ENCODE data around the gene CTXN3. TPM values are rescaled to one million over a fixed set of nuclear protein-coding genes. Genes with fewer than 3 reads are reported as not detected.

Gene CTXN3
- total RNA-seq, 1 experiment from 2014 or later = not detected

DNA sequence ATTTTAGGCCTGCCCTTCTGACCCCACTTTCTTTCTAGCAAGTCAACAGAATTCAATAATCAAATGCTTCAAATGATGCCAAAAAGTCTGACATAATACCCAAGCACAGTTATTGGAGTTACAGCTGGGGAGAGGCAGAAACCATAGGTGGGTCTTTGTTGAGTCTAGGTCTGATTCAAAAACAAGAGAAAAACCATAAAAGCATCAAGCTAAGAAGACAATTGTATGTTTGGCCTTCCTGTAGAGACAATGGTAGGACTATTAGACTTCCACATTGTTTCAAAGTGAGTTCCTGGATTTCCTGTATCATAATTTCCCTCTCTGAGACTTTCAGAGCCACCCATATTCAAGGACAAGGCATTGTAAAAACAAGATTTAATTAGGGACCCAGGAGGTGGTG lies 37.5 kb downstream of the CTXN3 start:
- intact Hi-C loops (cut with micrococcal nuclease; ENCODE audit: unreplicated experiment) = no loop called here
- CTCF ChIA-PET = no interaction called here
- no peak for ATAC-seq

DNA sequence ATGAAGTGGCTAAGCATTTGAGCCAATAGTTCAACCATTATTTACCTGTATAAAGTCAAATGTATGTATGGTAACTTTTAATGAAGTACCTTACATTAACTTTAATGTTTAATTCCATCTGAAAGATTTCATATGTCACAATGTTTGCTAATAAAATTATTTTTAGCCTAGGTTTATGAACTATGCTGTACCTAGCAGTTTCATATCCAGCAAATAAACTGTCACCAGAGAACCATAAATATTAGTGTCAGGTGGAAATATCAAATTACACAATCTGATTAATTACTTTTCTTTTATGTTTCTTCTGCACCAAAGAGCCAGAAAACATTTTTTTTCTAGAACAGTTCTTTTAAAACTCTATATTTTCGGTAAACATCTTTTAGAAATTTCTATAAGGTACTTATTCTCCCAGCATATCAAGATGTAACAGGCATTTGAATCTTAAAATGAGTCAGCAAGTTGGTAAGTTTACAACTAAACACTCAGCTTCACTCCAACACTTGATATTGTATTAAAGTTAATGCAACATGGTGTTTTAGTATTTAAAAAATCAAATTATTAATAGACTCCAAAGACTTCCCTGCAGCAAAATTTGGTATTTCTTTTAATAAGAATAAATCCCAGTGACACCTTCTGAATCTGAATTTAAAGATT lies 45.8 kb downstream of the CTXN3 start:
- ChIA-PET CTCF (no interaction called here), POLR2A (no interaction called here)
- no peaks in the 10 kb centered on the region for H3K27me3 ChIP-seq (ENCODE audit: control insufficient read depth, insufficient read depth, low read length)
- H3K4me3 ChIP-seq (ENCODE audit: low read depth in 2 of 2, low read length in 2 of 2) = no peak overlapping the region
- H3K27ac ChIP-seq (ENCODE audit: low read length) = no peak overlapping the region
- intact Hi-C loops (cut with micrococcal nuclease; ENCODE audit: unreplicated experiment) = no loop called here
- TF ChIP-seq POLR2AphosphoS5 (IDR thresholded peaks at IDR 0.05; ENCODE audit: low read depth, low read length) (no peak), CTCF (IDR thresholded peaks at IDR 0.05) (no peak), SIN3A (IDR thresholded peaks at IDR 0.05; ENCODE audit: borderline replicate concordance, insufficient read depth, low read depth, low read length) (no peak), TCF7L2 (IDR thresholded peaks at IDR 0.05; ENCODE audit: low read depth, low read length) (no peak)
- TF ChIP-seq, protein P1, sequence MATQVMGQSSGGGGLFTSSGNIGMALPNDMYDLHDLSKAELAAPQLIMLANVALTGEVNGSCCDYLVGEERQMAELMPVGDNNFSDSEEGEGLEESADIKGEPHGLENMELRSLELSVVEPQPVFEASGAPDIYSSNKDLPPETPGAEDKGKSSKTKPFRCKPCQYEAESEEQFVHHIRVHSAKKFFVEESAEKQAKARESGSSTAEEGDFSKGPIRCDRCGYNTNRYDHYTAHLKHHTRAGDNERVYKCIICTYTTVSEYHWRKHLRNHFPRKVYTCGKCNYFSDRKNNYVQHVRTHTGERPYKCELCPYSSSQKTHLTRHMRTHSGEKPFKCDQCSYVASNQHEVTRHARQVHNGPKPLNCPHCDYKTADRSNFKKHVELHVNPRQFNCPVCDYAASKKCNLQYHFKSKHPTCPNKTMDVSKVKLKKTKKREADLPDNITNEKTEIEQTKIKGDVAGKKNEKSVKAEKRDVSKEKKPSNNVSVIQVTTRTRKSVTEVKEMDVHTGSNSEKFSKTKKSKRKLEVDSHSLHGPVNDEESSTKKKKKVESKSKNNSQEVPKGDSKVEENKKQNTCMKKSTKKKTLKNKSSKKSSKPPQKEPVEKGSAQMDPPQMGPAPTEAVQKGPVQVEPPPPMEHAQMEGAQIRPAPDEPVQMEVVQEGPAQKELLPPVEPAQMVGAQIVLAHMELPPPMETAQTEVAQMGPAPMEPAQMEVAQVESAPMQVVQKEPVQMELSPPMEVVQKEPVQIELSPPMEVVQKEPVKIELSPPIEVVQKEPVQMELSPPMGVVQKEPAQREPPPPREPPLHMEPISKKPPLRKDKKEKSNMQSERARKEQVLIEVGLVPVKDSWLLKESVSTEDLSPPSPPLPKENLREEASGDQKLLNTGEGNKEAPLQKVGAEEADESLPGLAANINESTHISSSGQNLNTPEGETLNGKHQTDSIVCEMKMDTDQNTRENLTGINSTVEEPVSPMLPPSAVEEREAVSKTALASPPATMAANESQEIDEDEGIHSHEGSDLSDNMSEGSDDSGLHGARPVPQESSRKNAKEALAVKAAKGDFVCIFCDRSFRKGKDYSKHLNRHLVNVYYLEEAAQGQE (IDR thresholded peaks at IDR 0.05; ENCODE audit: insufficient read depth in 1 of 2, low read depth in 2 of 2, low read length in 1 of 2) = no peak
- DNase-seq (ENCODE audit: low read depth, low spot score) = no peak
- ATAC-seq = no peak
- no peaks in the 10 kb centered on the region for H3K4me1 ChIP-seq (ENCODE audit: control insufficient read depth, insufficient read depth, low read length)
- no peaks in the 10 kb centered on the region for H3K36me3 ChIP-seq (ENCODE audit: control insufficient read depth, insufficient read depth, low read length)
- BruUV-seq (replicated peaks) = no TSS peak
- in situ Hi-C loops (cut with HindIII; ENCODE audit: low pct_unique_long_range_greater_than_20kb, low sequenced_read_pairs) = no loop called here
- no peaks in the 10 kb centered on the region for H3K9me3 ChIP-seq (ENCODE audit: control insufficient read depth, insufficient read depth, low read depth, low read length)

More for the DNA sequence above, 37.5 kb downstream of the CTXN3 start:
- no TSS peak for BruUV-seq (replicated peaks)
- POLR2A ChIA-PET = no interaction called here
- H3K4me1 ChIP-seq (ENCODE audit: control insufficient read depth, insufficient read depth, low read length) = no peaks in the 10 kb centered on the region
- H3K27ac ChIP-seq (ENCODE audit: low read length) = no peak overlapping the region
- H3K27me3 ChIP-seq (ENCODE audit: control insufficient read depth, insufficient read depth, low read length) = no peaks in the 10 kb centered on the region
- H3K9me3 ChIP-seq (ENCODE audit: control insufficient read depth, insufficient read depth, low read depth, low read length) = no peaks in the 10 kb centered on the region
- no peak for DNase-seq (ENCODE audit: low read depth, low spot score)
- in situ Hi-C loops (cut with HindIII; ENCODE audit: low pct_unique_long_range_greater_than_20kb, low sequenced_read_pairs) = no loop called here
- no peak for TF ChIP-seq POLR2AphosphoS5 (IDR thresholded peaks at IDR 0.05; ENCODE audit: low read depth, low read length)
- TF ChIP-seq CTCF (IDR thresholded peaks at IDR 0.05) = no peak
- TF ChIP-seq, protein P1 (IDR thresholded peaks at IDR 0.05; ENCODE audit: insufficient read depth in 1 of 2, low read depth in 2 of 2, low read length in 1 of 2) = no peak
- TF ChIP-seq SIN3A (IDR thresholded peaks at IDR 0.05; ENCODE audit: borderline replicate concordance, insufficient read depth, low read depth, low read length) = no peak
- TF ChIP-seq TCF7L2 (IDR thresholded peaks at IDR 0.05; ENCODE audit: low read depth, low read length) = no peak
- H3K36me3 ChIP-seq (ENCODE audit: control insufficient read depth, insufficient read depth, low read length) = no peaks in the 10 kb centered on the region
- no peak overlapping the region for H3K4me3 ChIP-seq (ENCODE audit: low read depth in 2 of 2, low read length in 2 of 2)

All from Panc1 (cell line).